ENCODE results near the gene PDE4B. TPM values are rescaled to one million over a fixed set of nuclear protein-coding genes. Genes with fewer than 3 reads are reported as not detected.

PDE4B gene
- polyA plus RNA-seq, 1 donor (not counting 4 experiments of a cell fraction or from before 2014, with no cell fraction given), result 0.29 TPM

GRCh38 chr1:66243548-66244130 lies 450.9 kb downstream of the PDE4B start:
- TF ChIP-seq CTCF (optimal IDR thresholded peaks at IDR 0.05 in 1 of 3, IDR thresholded peaks at IDR 0.05 in 1 of 3, conservative IDR thresholded peaks at IDR 0.05 in 1 of 3; ENCODE audit: extremely low read depth in 1 of 3, insufficient read depth in 2 of 3, low read length in 3 of 3) (no peak), EZH2 (IDR thresholded peaks at IDR 0.05; ENCODE audit: low read length) (no peak)
- Histone ChIP-seq H3K79me2 (ENCODE audit: control insufficient read depth, insufficient read depth, low read length) (no peaks in the 10 kb centered on the region), H4K20me1 (ENCODE audit: control insufficient read depth, extremely low read depth, insufficient read depth, low read length) (no peaks in the 10 kb centered on the region), H3K9me3 (ENCODE audit: control insufficient read depth, low read depth, low read length) (no peaks in the 10 kb centered on the region), H3K4me1 (ENCODE audit: control insufficient read depth, extremely low read depth, insufficient read depth, low read length) (peaks cover 13% of the 10 kb centered on the region), H3K27ac (ENCODE audit: control insufficient read depth, insufficient read depth, low read length) (no peak overlapping the region), H2AFZ (ENCODE audit: control insufficient read depth, low read length) (no peak overlapping the region), H3K9ac (ENCODE audit: control insufficient read depth, extremely low read depth, insufficient read depth, low read length) (no peak overlapping the region), H3K4me2 (ENCODE audit: control insufficient read depth, extremely low read depth, insufficient read depth, low read depth, low read length) (no peak overlapping the region), H3K9me1 (ENCODE audit: control insufficient read depth, extremely low read depth, insufficient read depth, low read length) (no peaks in the 10 kb centered on the region), H3K4me3 (ENCODE audit: control insufficient read depth in 2 of 3, extremely low read depth in 1 of 3, insufficient read depth in 2 of 3, low read depth in 1 of 3, low read length in 3 of 3) (no peak overlapping the region), H3K36me3 (ENCODE audit: control insufficient read depth in 2 of 2, extremely low read depth in 1 of 2, insufficient read depth in 2 of 2, low read length in 2 of 2) (no peaks in the 10 kb centered on the region), H3K27me3 (ENCODE audit: control insufficient read depth, extremely low read depth, insufficient read depth, low read length) (no peaks in the 10 kb centered on the region)
- dilution Hi-C loops (cut with MboI; ENCODE audit: extremely low pct_ligation_motif_present, low sequenced_read_pairs), result loop anchor here (25.0 kb wide), 1 partner anchor 256 kb away; no protein-coding TSS in a partner anchor
- DNase-seq (ENCODE audit: low read depth, low spot score) (no peak), FAIRE-seq (peak; percentile 5)

GRCh38 chr1:66244429-66244828 lies 451.7 kb downstream of the PDE4B start:
- H3K4me3 ChIP-seq (ENCODE audit: control insufficient read depth in 2 of 3, extremely low read depth in 1 of 3, insufficient read depth in 2 of 3, low read depth in 1 of 3, low read length in 3 of 3), result no peak overlapping the region
- no peak overlapping the region for H3K27ac ChIP-seq (ENCODE audit: control insufficient read depth, insufficient read depth, low read length)
- H4K20me1 ChIP-seq (ENCODE audit: control insufficient read depth, extremely low read depth, insufficient read depth, low read length), result no peaks in the 10 kb centered on the region
- TF ChIP-seq CTCF (optimal IDR thresholded peaks at IDR 0.05 in 1 of 3, IDR thresholded peaks at IDR 0.05 in 1 of 3, conservative IDR thresholded peaks at IDR 0.05 in 1 of 3; ENCODE audit: extremely low read depth in 1 of 3, insufficient read depth in 2 of 3, low read length in 3 of 3), result no peak
- no peak for TF ChIP-seq EZH2 (IDR thresholded peaks at IDR 0.05; ENCODE audit: low read length)
- H3K9ac ChIP-seq (ENCODE audit: control insufficient read depth, extremely low read depth, insufficient read depth, low read length), result no peak overlapping the region
- H2AFZ ChIP-seq (ENCODE audit: control insufficient read depth, low read length), result no peak overlapping the region
- no peaks in the 10 kb centered on the region for H3K9me3 ChIP-seq (ENCODE audit: control insufficient read depth, low read depth, low read length)
- no peaks in the 10 kb centered on the region for H3K27me3 ChIP-seq (ENCODE audit: control insufficient read depth, extremely low read depth, insufficient read depth, low read length)
- no peak overlapping the region for H3K4me2 ChIP-seq (ENCODE audit: control insufficient read depth, extremely low read depth, insufficient read depth, low read depth, low read length)
- DNase-seq (ENCODE audit: low read depth, low spot score) (no peak), FAIRE-seq (no peak)
- no peaks in the 10 kb centered on the region for H3K79me2 ChIP-seq (ENCODE audit: control insufficient read depth, insufficient read depth, low read length)
- H3K4me1 ChIP-seq (ENCODE audit: control insufficient read depth, extremely low read depth, insufficient read depth, low read length), result peaks cover 13% of the 10 kb centered on the region
- H3K9me1 ChIP-seq (ENCODE audit: control insufficient read depth, extremely low read depth, insufficient read depth, low read length), result no peaks in the 10 kb centered on the region
- dilution Hi-C loops (cut with MboI; ENCODE audit: extremely low pct_ligation_motif_present, low sequenced_read_pairs), result loop anchor here (25.0 kb wide), 1 partner anchor 257 kb away; no protein-coding TSS in a partner anchor
- H3K36me3 ChIP-seq (ENCODE audit: control insufficient read depth in 2 of 2, extremely low read depth in 1 of 2, insufficient read depth in 2 of 2, low read length in 2 of 2), result no peaks in the 10 kb centered on the region

Data from keratinocyte (primary cell).